H1 (cell line): Measurements from ENCODE around the gene TIMM22. TPM values are rescaled to one million over a fixed set of nuclear protein-coding genes. Genes with fewer than 3 reads are reported as not detected.

Experiments
- CTCF ChIA-PET: fragments of 300-600 bp; sonication (Branson Sonifier 250); formaldehyde crosslinking; loops from one replicate; lab custom pipeline; 2021; ENCODE audit not compliant: partially characterized antibody; lab: Charles Lee
- POLR2A ChIA-PET: fragments of 300-600 bp; sonication (Branson Sonifier 250); formaldehyde crosslinking; loops from one replicate; lab custom pipeline; 2021; ENCODE audit warnings: inconsistent platforms; ENCODE audit not compliant: partially characterized antibody; lab: Charles Lee
- DNase-seq, 2 experiments: peaks; one replicate each; pipeline versions ENCODE4 v3.0.0 to v3.0.0-alpha.2; 2010 to 2022; ENCODE audit warnings: low spot score in 2 of 2, low read depth in 1 of 2, mixed read lengths in 1 of 2
- FAIRE-seq: peaks from 2 replicates; lab custom pipeline; 2011; peaks lifted over from hg19 to GRCh38; lab: Jason Lieb, UNC
- H2AFZ ChIP-seq: 2 replicates; pipeline ENCODE4 v1.8.1; 2012; ENCODE audit warnings: low read length, inconsistent platforms
- H2AK5ac ChIP-seq: 2 replicates; pipeline ENCODE4 v1.6.1; 2013; ENCODE audit warnings: low read depth, low read length
- H2BK120ac ChIP-seq: replicated peaks from 2 replicates; pipeline ENCODE3; 2013; ENCODE audit warnings: low read depth, low read length, inconsistent platforms
- H2BK12ac ChIP-seq: 2 replicates; pipeline ENCODE4 v1.6.1; 2013; ENCODE audit warnings: low read depth, low read length
- H2BK15ac ChIP-seq: 2 replicates; pipeline ENCODE4 v1.6.1; 2013; ENCODE audit warnings: low read length
- H2BK20ac ChIP-seq: 2 replicates; pipeline ENCODE4 v1.6.1; 2013; ENCODE audit warnings: low read length
- H2BK5ac ChIP-seq: 2 replicates; pipeline ENCODE4 v1.6.1; 2013; ENCODE audit warnings: low read depth, low read length
- H3K14ac ChIP-seq: 2 replicates; pipeline ENCODE4 v1.6.1; 2013; ENCODE audit warnings: inconsistent platforms; ENCODE audit not compliant: insufficient read length
- H3K18ac ChIP-seq: 2 replicates; pipeline ENCODE4 v1.6.1; 2013; ENCODE audit warnings: low read length; ENCODE audit errors: extremely low read depth
- H3K23ac ChIP-seq: 2 replicates; pipeline ENCODE4 v1.6.1; 2013; ENCODE audit warnings: inconsistent platforms; ENCODE audit not compliant: insufficient read length
- H3K23me2 ChIP-seq: 2 replicates; pipeline ENCODE4 v1.6.1; 2013; ENCODE audit warnings: low read depth, low read length
- H3K27ac ChIP-seq: 2 replicates; pipeline ENCODE4 v1.6.1; 2011; ENCODE audit warnings: low read depth, low read length, inconsistent platforms
- H3K27me3 ChIP-seq, 4 experiments: replicated peaks in 1 of 4; 1 replicate in 1 of 4; 2 replicates in 3 of 4; pipeline versions ENCODE4 v1.6.1 to v1.8.1; 2011 to 2013; ENCODE audit warnings: low read length in 3 of 4, mild to moderate bottlenecking in 3 of 4, inconsistent platforms in 2 of 4, mixed read lengths in 2 of 4, moderate library complexity in 1 of 4; ENCODE audit not compliant: control insufficient read depth in 3 of 4, insufficient read depth in 3 of 4; ENCODE audit errors: extremely low read depth in 1 of 4
- H3K36me3 ChIP-seq, 4 experiments: 2 replicates each; pipeline versions ENCODE4 v1.6.1 to v1.8.1; 2011 to 2013; ENCODE audit warnings: mild to moderate bottlenecking in 4 of 4, low read length in 3 of 4, moderate library complexity in 2 of 4, control low read depth in 1 of 4, inconsistent platforms in 1 of 4; ENCODE audit not compliant: insufficient read depth in 4 of 4, control insufficient read depth in 2 of 4
- H3K4ac ChIP-seq: replicated peaks from 2 replicates; pipeline ENCODE3; 2013; ENCODE audit warnings: low read length, low read depth, mixed read lengths, inconsistent platforms; ENCODE audit not compliant: insufficient read length
- H3K4me1 ChIP-seq, 4 experiments: replicated peaks in 1 of 4; 1 replicate in 1 of 4; 2 replicates in 3 of 4; pipeline versions ENCODE4 v1.6.1 to v1.8.1; 2011 to 2013; ENCODE audit warnings: low read length in 3 of 4, inconsistent platforms in 2 of 4, mixed read lengths in 1 of 4; ENCODE audit not compliant: insufficient read depth in 4 of 4, control insufficient read depth in 3 of 4
- H3K4me2 ChIP-seq, 2 experiments: 2 replicates each; pipeline versions ENCODE4 v1.6.1 to v1.8.1; 2011 to 2013; ENCODE audit warnings: low read depth in 2 of 2, low read length in 2 of 2, control low read depth in 1 of 2, inconsistent platforms in 1 of 2, mild to moderate bottlenecking in 1 of 2; ENCODE audit not compliant: insufficient read depth in 1 of 2
- H3K4me3 ChIP-seq, 4 experiments: fragments of 200-600, 300-600 bp in 1 of 4; sonication (generic), shearing (Covaris generic), sonication (Bioruptor Twin) in 1 of 4; 2 replicates each; pipeline versions ENCODE4 v1.5.1 to v1.8.1; 2011 to 2016; ENCODE audit warnings: low read length in 4 of 4, low read depth in 3 of 4, control low read depth in 2 of 4, inconsistent platforms in 2 of 4, mild to moderate bottlenecking in 2 of 4, mixed read lengths in 1 of 4, moderate library complexity in 1 of 4; ENCODE audit not compliant: insufficient read depth in 2 of 4; ENCODE audit errors: extremely low read depth in 1 of 4
- H3K56ac ChIP-seq: replicated peaks from 2 replicates; pipeline ENCODE3; 2013; ENCODE audit warnings: low read depth, mild to moderate bottlenecking, mixed read lengths, low read length, inconsistent platforms; ENCODE audit not compliant: insufficient read length
- H3K79me1 ChIP-seq: 2 replicates; pipeline ENCODE4 v1.6.1; 2013; ENCODE audit warnings: low read depth, low read length, control low read depth
- H3K79me2 ChIP-seq, 2 experiments: 2 replicates each; pipeline versions ENCODE4 v1.6.1 to v1.8.1; 2012 to 2013; ENCODE audit warnings: low read length in 2 of 2, mild to moderate bottlenecking in 2 of 2, inconsistent platforms in 1 of 2; ENCODE audit not compliant: insufficient read depth in 2 of 2, control insufficient read depth in 1 of 2
- H3K9ac ChIP-seq, 4 experiments: replicated peaks in 1 of 4; 1 replicate in 1 of 4; 2 replicates in 3 of 4; pipeline versions ENCODE4 v1.6.1 to v1.8.1; 2011 to 2013; ENCODE audit warnings: low read depth in 3 of 4, low read length in 3 of 4, control low read depth in 2 of 4, mild to moderate bottlenecking in 2 of 4, moderate library complexity in 2 of 4, inconsistent platforms in 1 of 4; ENCODE audit errors: extremely low read depth in 1 of 4
- H3K9me3 ChIP-seq, 2 experiments: 2 replicates each; pipeline versions ENCODE4 v1.6.1 to v1.8.1; 2012 to 2013; ENCODE audit warnings: mild to moderate bottlenecking in 2 of 2, moderate library complexity in 2 of 2, control low read depth in 1 of 2, inconsistent platforms in 1 of 2, low read depth in 1 of 2, low read length in 1 of 2, mixed read lengths in 1 of 2; ENCODE audit not compliant: insufficient read depth in 2 of 2
- H4K20me1 ChIP-seq, 2 experiments: replicated peaks in 1 of 2; 2 replicates each; pipeline versions ENCODE3 to v1.8.1; 2011 to 2013; ENCODE audit warnings: inconsistent platforms in 2 of 2, low read length in 2 of 2, mild to moderate bottlenecking in 1 of 2; ENCODE audit not compliant: insufficient read depth in 2 of 2, control insufficient read depth in 1 of 2
- H4K5ac ChIP-seq: 2 replicates; pipeline ENCODE4 v1.6.1; 2013; ENCODE audit warnings: low read length, low read depth, mixed read lengths, inconsistent platforms; ENCODE audit not compliant: insufficient read length
- H4K8ac ChIP-seq: 2 replicates; pipeline ENCODE4 v1.8.0; 2013; ENCODE audit warnings: mild to moderate bottlenecking, moderate library complexity, low read length, inconsistent platforms; ENCODE audit not compliant: insufficient read depth; ENCODE audit errors: extremely low read depth
- H4K91ac ChIP-seq: replicated peaks from 2 replicates; pipeline ENCODE3; 2013; ENCODE audit warnings: low read length, mixed read lengths, inconsistent platforms; ENCODE audit not compliant: insufficient read length
- EZH2 ChIP-seq: fragments of 200-600 bp; sonication (generic); IDR thresholded peaks from 2 replicates; pipeline ENCODE4 v1.7.1; 2012; ENCODE audit warnings: low read depth, mild to moderate bottlenecking, moderate library complexity, low read length, inconsistent platforms; ENCODE audit not compliant: severe bottlenecking
- WGBS, 2 experiments: shearing (Covaris generic) in 1 of 2; methylation state at CpG; one replicate each; pipeline versions ENCODE4 v1.1.6 to v1.1.7; 2013 to 2015; ENCODE audit warnings: low lambda C conversion rate in 2 of 2, mixed read lengths in 2 of 2, inconsistent platforms in 1 of 2, low coverage in 1 of 2, missing lambda C conversion rate in 1 of 2; ENCODE audit not compliant: insufficient replicate concordance in 2 of 2, insufficient coverage in 1 of 2, insufficient read length in 1 of 2; ENCODE audit errors: extremely low coverage in 1 of 2, missing lambda C conversion rate in 1 of 2; 5-methylcytosine and 5-hydroxymethylcytosine counted together
- polyA plus RNA-seq, 7 experiments: library from polyadenylated mRNA; depleted of rRNA in 3 of 7; stranded (reverse) in 5 of 7; unstranded in 2 of 7; fragments of >200 nt in 5 of 7; fragments of 200-250 nt in 2 of 7; gene quantifications; 1 replicate in 5 of 7; 2 replicates in 1 of 7; 4 replicates in 1 of 7; pipeline versions ENCODE4 v1.2.1 to v1.2.3, GENCODE V29; 2011 to 2013; ENCODE audit warnings: missing spikeins in 2 of 7, mixed read lengths in 2 of 7
- total RNA-seq: library from RNA; stranded (reverse); fragmentation: NEBNext Ultra II Directional; extraction: Animal tissue kit (Norgen Biotek cat#: 25700); gene quantifications from 2 replicates; pipeline ENCODE4 v1.2.1, GENCODE V29; 2021

TIMM22 gene
- total and polyA plus RNA-seq, 2 of the 8 experiments (the other 6 are each of a cell fraction or from before 2014, with no cell fraction given), result 13.8 to 17.4 TPM

DNA sequence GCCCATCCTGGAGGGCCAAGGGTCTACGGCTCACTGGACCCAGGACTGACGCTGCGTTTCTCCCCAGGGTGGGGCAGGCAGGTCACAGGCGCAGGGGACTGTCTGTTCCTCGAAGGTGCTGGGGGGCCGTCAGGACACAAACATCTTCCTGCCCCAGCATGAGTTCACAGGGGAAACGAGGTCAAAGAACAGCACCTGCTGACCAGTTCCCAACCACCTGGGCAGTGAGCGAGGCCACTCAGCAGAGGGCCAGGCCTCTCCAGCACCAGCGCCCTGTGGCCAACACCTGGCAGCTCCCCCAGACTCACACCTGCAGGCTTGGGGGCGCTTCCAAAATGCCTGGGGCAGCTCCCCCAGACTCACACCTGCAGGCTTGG lies 29.7 kb downstream of the TIMM22 start:
- no peak overlapping the region for H3K4me2 ChIP-seq
- H2BK20ac ChIP-seq, result no peak overlapping the region
- no peaks in the 10 kb centered on the region for H3K9me3 ChIP-seq
- FAIRE-seq, result no peak
- no peak overlapping the region for H3K18ac ChIP-seq
- no peak overlapping the region for H3K4me3 ChIP-seq
- H2BK12ac ChIP-seq, result no peak overlapping the region
- H4K8ac ChIP-seq, result no peak overlapping the region
- H4K5ac ChIP-seq, result no peak overlapping the region
- H2AFZ ChIP-seq, result no peak overlapping the region
- WGBS, 2 experiments, result 87% methylated on average over 8 of the region's 10 CpGs; no CpG with 5 or more reads in 1 of the 2 experiments
- H2AK5ac ChIP-seq, result no peak overlapping the region
- no peaks in the 10 kb centered on the region for H3K36me3 ChIP-seq
- no peak overlapping the region for H3K27ac ChIP-seq
- ChIA-PET CTCF (interaction anchor here (1.0 to 2.0 kb wide), 4 partner anchors 12 to 227 kb away, joined by 3 to 7 read pairs (median 4); no protein-coding TSS in a partner anchor), POLR2A (no interaction called here)
- H3K23ac ChIP-seq, result no peak overlapping the region
- H3K79me2 ChIP-seq, result no peaks in the 10 kb centered on the region
- H3K56ac ChIP-seq, result no peak overlapping the region
- no peak overlapping the region for H4K91ac ChIP-seq
- H3K4ac ChIP-seq, result no peak overlapping the region
- no peak overlapping the region for H3K14ac ChIP-seq
- H3K23me2 ChIP-seq, result peaks cover 4% of the 10 kb centered on the region; the same call in 1 of the 2 replicates
- no peaks in the 10 kb centered on the region for H3K79me1 ChIP-seq
- no peak for DNase-seq
- H2BK5ac ChIP-seq, result no peak overlapping the region
- no peak overlapping the region for H2BK15ac ChIP-seq
- peaks cover 0 to 8% of the 10 kb centered on the region in 2 experiments for H4K20me1 ChIP-seq
- TF ChIP-seq EZH2, result no peak
- TF ChIP-seq, all 59 proteins: peak for 0
- Histone ChIP-seq H3K9ac (no peak overlapping the region), H3K27me3 (peaks cover 0 to 4% (median 2%) of the 10 kb centered on the region in 4 experiments; a peak in 3 of 7 replicates), H3K4me1 (0 out of 7 replicates have a peak, but pooled peaks cover 0 to 2% (median 0%) of the 10 kb centered on the region in 4 experiments), H2BK120ac (no peak overlapping the region)
